CD14-positive monocyte (primary cell): ENCODE results near the gene TTC28. TPM values are rescaled to one million over a fixed set of nuclear protein-coding genes. Genes with fewer than 3 reads are reported as not detected.

Experiments used
- DNase-seq, 3 donors: peaks; one replicate each; pipeline ENCODE4 v3.0.0-alpha.2; 2011 to 2022
- H2AFZ ChIP-seq: 2 replicates; pipeline ENCODE4 v1.6.0; 2012; ENCODE audit warnings: mild to moderate bottlenecking, low read depth, low read length, inconsistent platforms; ENCODE audit not compliant: insufficient read depth, poor library complexity, severe bottlenecking
- H3K27ac ChIP-seq, 2 donors: 1 replicate in 1 of 2; 2 replicates in 1 of 2; pipeline ENCODE4 v1.5.1; 2012 to 2013; ENCODE audit warnings: low read length in 2 of 2, control low read depth in 1 of 2, inconsistent platforms in 1 of 2, low read depth in 1 of 2, mild to moderate bottlenecking in 1 of 2
- H3K27me3 ChIP-seq, 2 donors: one replicate each; pipeline versions ENCODE4 v1.6.0 to v1.6.1; 2011 to 2013; ENCODE audit warnings: low read length in 2 of 2; ENCODE audit not compliant: control insufficient read depth in 2 of 2, insufficient read depth in 2 of 2
- H3K36me3 ChIP-seq, 2 donors: replicated peaks in 1 of 2; 1 replicate in 1 of 2; 2 replicates in 1 of 2; pipeline versions ENCODE4 v1.5.1 to v1.6.1; 2012 to 2013; ENCODE audit warnings: low read length in 2 of 2, control low read depth in 1 of 2, inconsistent platforms in 1 of 2, mild to moderate bottlenecking in 1 of 2; ENCODE audit not compliant: insufficient read depth in 2 of 2, control insufficient read depth in 1 of 2
- H3K4me1 ChIP-seq, 2 donors: 1 replicate in 1 of 2; 2 replicates in 1 of 2; pipeline versions ENCODE4 v1.5.1 to v1.6.1; 2012 to 2013; ENCODE audit warnings: low read length in 2 of 2, control low read depth in 1 of 2, inconsistent platforms in 1 of 2, mild to moderate bottlenecking in 1 of 2, moderate library complexity in 1 of 2; ENCODE audit not compliant: insufficient read depth in 2 of 2, control insufficient read depth in 1 of 2
- H3K4me2 ChIP-seq: replicated peaks from 2 replicates; pipeline ENCODE3; 2012; ENCODE audit warnings: low read length, moderate library complexity, mild to moderate bottlenecking; ENCODE audit not compliant: poor library complexity, severe bottlenecking; ENCODE audit errors: extremely low read depth
- H3K4me3 ChIP-seq, 3 experiments: fragments of 200-600 bp in 1 of 3; sonication (generic) in 1 of 3; replicated peaks in 1 of 3; 1 replicate in 2 of 3; 2 replicates in 1 of 3; pipeline ENCODE4 v1.5.1; 2011 to 2013; ENCODE audit warnings: low read length in 3 of 3, mild to moderate bottlenecking in 3 of 3, control low read depth in 2 of 3, low read depth in 2 of 3, inconsistent platforms in 1 of 3, moderate library complexity in 1 of 3
- H3K79me2 ChIP-seq: 2 replicates; pipeline ENCODE4 v1.6.0; 2012; ENCODE audit warnings: mild to moderate bottlenecking, control low read depth, inconsistent platforms, low read length, moderate library complexity; ENCODE audit not compliant: insufficient read depth
- H3K9ac ChIP-seq: 2 replicates; pipeline ENCODE4 v1.6.0; 2017; ENCODE audit warnings: low read length, mild to moderate bottlenecking; ENCODE audit not compliant: insufficient read depth, poor library complexity, severe bottlenecking
- H3K9me3 ChIP-seq, 2 donors: replicated peaks in 1 of 2; 1 replicate in 1 of 2; 2 replicates in 1 of 2; pipeline versions ENCODE4 v1.5.1 to v1.6.1; 2012 to 2013; ENCODE audit warnings: low read length in 2 of 2, control low read depth in 1 of 2; ENCODE audit not compliant: control insufficient read depth in 1 of 2, insufficient read depth in 1 of 2
- H4K20me1 ChIP-seq: 2 replicates; pipeline ENCODE4 v1.6.0; 2012; ENCODE audit warnings: mild to moderate bottlenecking, low read length, control low read depth, moderate library complexity; ENCODE audit not compliant: insufficient read depth
- H3K27ac Mint-ChIP-seq, 7 donors: one replicate each; pipeline ENCODE4 v1.8.0; 2020; ENCODE audit warnings: mild to moderate bottlenecking in 7 of 7, mixed read lengths in 7 of 7, moderate library complexity in 6 of 7, inconsistent platforms in 2 of 7
- H3K27me3 Mint-ChIP-seq, 3 donors: one replicate each; pipeline ENCODE4 v1.8.0; 2021 to 2022; ENCODE audit warnings: low read depth in 3 of 3, mild to moderate bottlenecking in 3 of 3, mixed read lengths in 3 of 3, moderate library complexity in 3 of 3, inconsistent platforms in 1 of 3
- H3K36me3 Mint-ChIP-seq, 2 donors: one replicate each; pipeline ENCODE4 v1.8.0; 2020; ENCODE audit warnings: mixed read lengths in 2 of 2, inconsistent platforms in 1 of 2, mild to moderate bottlenecking in 1 of 2
- H3K4me1 Mint-ChIP-seq: one replicate; pipeline ENCODE4 v1.8.0; 2020; ENCODE audit warnings: mild to moderate bottlenecking, mixed read lengths
- H3K4me3 Mint-ChIP-seq, 2 donors: one replicate each; pipeline ENCODE4 v1.8.0; 2020; ENCODE audit warnings: mild to moderate bottlenecking in 2 of 2, mixed read lengths in 2 of 2, moderate library complexity in 1 of 2
- H3K9me3 Mint-ChIP-seq, 7 donors: one replicate each; pipeline ENCODE4 v1.8.0; 2020 to 2022; ENCODE audit warnings: mixed read lengths in 7 of 7, mild to moderate bottlenecking in 6 of 7, moderate library complexity in 6 of 7, inconsistent platforms in 2 of 7
- WGBS: methylation state at CpG from one replicate; pipeline ENCODE4 v1.1.5; 2013; ENCODE audit warnings: missing lambda C conversion rate; ENCODE audit not compliant: insufficient coverage; 5-methylcytosine and 5-hydroxymethylcytosine counted together
- intact Hi-C, 2 donors: fragments of 100-400 bp; cut with micrococcal nuclease; formaldehyde crosslinking; loops; one replicate each; pipeline versions ENCODE4 v1.15.0 to v1.15.1; 2023
- polyA plus RNA-seq, 3 donors: library from polyadenylated mRNA; depleted of rRNA in 1 of 3; unstranded in 2 of 3; stranded (reverse) in 1 of 3; fragments of 300-500 nt in 2 of 3; fragments of >200 nt in 1 of 3; fragmentation: Illumina TruSeq in 2 of 3; gene quantifications; 1 replicate in 2 of 3; 2 replicates in 1 of 3; pipeline ENCODE4 v1.2.3, GENCODE V29; 2012 to 2021
- TF ChIP-seq, protein P1 (sequence below): fragments of 200-600 bp; IDR thresholded peaks from one replicate; pipeline ENCODE4 v1.8.0; 2022; ENCODE audit warnings: antibody characterized with exemption, mild to moderate bottlenecking

Gene TTC28
- polyA plus RNA-seq, 3 donors, result 0.24 to 0.61 TPM; not detected in 1

DNA sequence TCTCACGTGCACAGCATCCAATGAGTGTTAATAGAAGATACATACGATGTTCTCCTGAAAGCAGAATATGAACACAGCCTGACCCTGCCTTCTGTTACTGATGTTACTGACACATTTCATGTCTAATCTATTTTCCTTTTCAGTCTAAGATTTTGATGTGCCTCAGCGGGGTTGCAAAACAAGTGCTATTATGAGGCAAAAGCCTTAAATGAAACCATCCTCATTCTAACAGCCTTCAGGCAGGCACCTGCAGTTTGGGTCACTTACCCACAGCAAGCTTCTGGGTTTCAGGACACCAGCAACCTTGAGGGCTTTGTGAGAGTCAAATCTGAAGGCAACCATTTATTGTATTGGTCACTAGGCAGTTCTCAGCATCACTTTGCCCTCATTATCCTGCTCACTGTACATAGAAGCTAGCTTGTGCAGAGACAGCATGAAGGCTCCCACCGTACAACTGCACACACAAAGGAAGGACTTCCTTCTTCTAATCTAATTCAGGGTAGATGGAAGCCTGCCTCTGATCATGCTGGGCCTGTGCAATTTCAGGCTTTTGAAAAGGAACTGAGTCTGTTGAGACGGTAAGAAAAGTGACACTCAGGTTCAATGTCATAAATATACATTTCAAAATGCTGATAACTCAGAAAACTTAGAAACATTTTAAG, 577.4 kb downstream of the TTC28 start:
- no peak overlapping the region for H3K27ac Mint-ChIP-seq
- H3K36me3 ChIP-seq, result no peaks in the 10 kb centered on the region
- H3K9me3 ChIP-seq, result no peaks in the 10 kb centered on the region
- TF ChIP-seq, protein P1, sequence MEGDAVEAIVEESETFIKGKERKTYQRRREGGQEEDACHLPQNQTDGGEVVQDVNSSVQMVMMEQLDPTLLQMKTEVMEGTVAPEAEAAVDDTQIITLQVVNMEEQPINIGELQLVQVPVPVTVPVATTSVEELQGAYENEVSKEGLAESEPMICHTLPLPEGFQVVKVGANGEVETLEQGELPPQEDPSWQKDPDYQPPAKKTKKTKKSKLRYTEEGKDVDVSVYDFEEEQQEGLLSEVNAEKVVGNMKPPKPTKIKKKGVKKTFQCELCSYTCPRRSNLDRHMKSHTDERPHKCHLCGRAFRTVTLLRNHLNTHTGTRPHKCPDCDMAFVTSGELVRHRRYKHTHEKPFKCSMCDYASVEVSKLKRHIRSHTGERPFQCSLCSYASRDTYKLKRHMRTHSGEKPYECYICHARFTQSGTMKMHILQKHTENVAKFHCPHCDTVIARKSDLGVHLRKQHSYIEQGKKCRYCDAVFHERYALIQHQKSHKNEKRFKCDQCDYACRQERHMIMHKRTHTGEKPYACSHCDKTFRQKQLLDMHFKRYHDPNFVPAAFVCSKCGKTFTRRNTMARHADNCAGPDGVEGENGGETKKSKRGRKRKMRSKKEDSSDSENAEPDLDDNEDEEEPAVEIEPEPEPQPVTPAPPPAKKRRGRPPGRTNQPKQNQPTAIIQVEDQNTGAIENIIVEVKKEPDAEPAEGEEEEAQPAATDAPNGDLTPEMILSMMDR, result no peak
- no peak overlapping the region for H3K27ac ChIP-seq
- intact Hi-C loops, result no loop called here
- no peaks in the 10 kb centered on the region for H3K36me3 Mint-ChIP-seq
- 60% methylated on average over 3 of the region's 5 CpGs for WGBS
- no peak overlapping the region for H3K4me2 ChIP-seq
- no peak for DNase-seq
- no peak overlapping the region for H3K4me3 Mint-ChIP-seq
- H3K27me3 Mint-ChIP-seq, result peaks cover 0 to 2% (median 0%) of the 10 kb centered on the region in 3 donors
- H3K9me3 Mint-ChIP-seq, result no peaks in the 10 kb centered on the region
- peaks cover 10% of the 10 kb centered on the region for H3K4me1 Mint-ChIP-seq
- no peaks in the 10 kb centered on the region for H4K20me1 ChIP-seq
- no peaks in the 10 kb centered on the region for H3K27me3 ChIP-seq
- H3K79me2 ChIP-seq, result no peaks in the 10 kb centered on the region
- H3K4me1 ChIP-seq, result peaks cover 0 to 3% of the 10 kb centered on the region in 2 donors
- H2AFZ ChIP-seq, result peak overlapping the region; percentile 18
- H3K4me3 ChIP-seq, result no peak overlapping the region
- H3K9ac ChIP-seq, result no peak overlapping the region

DNA sequence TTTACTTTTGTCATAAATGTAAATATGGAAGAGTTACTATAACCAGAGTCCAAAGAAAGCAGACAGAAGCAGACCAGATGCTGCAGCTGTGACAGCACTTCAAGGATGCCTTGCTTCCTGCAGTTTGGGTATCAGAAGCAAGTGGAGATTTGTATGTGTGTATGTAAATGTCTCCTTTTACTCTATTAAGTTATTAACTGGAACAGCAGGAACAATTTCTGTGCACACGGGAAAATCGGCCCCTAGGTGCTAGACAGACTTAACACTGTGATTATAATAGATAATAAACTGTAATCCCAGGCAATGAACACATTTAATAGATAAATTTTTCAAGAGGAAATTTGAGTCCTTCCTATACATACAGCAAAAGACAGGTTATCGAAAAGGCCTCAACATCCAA, 582.0 kb downstream of the TTC28 start:
- Mint-ChIP-seq H3K9me3 (no peaks in the 10 kb centered on the region), H3K4me1 (no peaks in the 10 kb centered on the region), H3K27ac (no peak overlapping the region), H3K27me3 (no peaks in the 10 kb centered on the region), H3K4me3 (no peak overlapping the region), H3K36me3 (no peaks in the 10 kb centered on the region)
- H3K79me2 ChIP-seq, result no peaks in the 10 kb centered on the region
- TF ChIP-seq, protein P1, result no peak
- H3K9me3 ChIP-seq, result no peaks in the 10 kb centered on the region
- H3K4me1 ChIP-seq, result no peaks in the 10 kb centered on the region
- no peak overlapping the region for H2AFZ ChIP-seq
- no peak overlapping the region for H3K27ac ChIP-seq
- H3K9ac ChIP-seq, result no peak overlapping the region
- no peak overlapping the region for H3K4me3 ChIP-seq
- no peaks in the 10 kb centered on the region for H4K20me1 ChIP-seq
- WGBS, result no CpG with 5 or more reads among the region's 3 CpGs
- no peak overlapping the region for H3K4me2 ChIP-seq
- intact Hi-C loops, result no loop called here
- no peak for DNase-seq
- no peaks in the 10 kb centered on the region for H3K27me3 ChIP-seq
- no peaks in the 10 kb centered on the region for H3K36me3 ChIP-seq
